Forelimb muscle (tissue), 1 donor: Measurements from ENCODE around the gene PHLDB1. TPM values are rescaled to one million over a fixed set of nuclear protein-coding genes. Genes with fewer than 3 reads are reported as not detected.
"Not testable (repeated sequence)": the region's sequence is repeated elsewhere in the genome, so short reads cannot be mapped to it uniquely, and the experiment has no call there.

Experiments
- DNase-seq: peaks from one replicate; pipeline ENCODE4 v3.0.0-alpha.2; 2013; ENCODE audit warnings: low read depth
- polyA plus RNA-seq: library from polyadenylated mRNA; unstranded; fragments of 120-200 nt; gene quantifications from one replicate; pipeline ENCODE4 v1.2.1, GENCODE V29; 2013; ENCODE audit not compliant: insufficient read length

PHLDB1 gene
- polyA plus RNA-seq = 90.6 TPM

DNA sequence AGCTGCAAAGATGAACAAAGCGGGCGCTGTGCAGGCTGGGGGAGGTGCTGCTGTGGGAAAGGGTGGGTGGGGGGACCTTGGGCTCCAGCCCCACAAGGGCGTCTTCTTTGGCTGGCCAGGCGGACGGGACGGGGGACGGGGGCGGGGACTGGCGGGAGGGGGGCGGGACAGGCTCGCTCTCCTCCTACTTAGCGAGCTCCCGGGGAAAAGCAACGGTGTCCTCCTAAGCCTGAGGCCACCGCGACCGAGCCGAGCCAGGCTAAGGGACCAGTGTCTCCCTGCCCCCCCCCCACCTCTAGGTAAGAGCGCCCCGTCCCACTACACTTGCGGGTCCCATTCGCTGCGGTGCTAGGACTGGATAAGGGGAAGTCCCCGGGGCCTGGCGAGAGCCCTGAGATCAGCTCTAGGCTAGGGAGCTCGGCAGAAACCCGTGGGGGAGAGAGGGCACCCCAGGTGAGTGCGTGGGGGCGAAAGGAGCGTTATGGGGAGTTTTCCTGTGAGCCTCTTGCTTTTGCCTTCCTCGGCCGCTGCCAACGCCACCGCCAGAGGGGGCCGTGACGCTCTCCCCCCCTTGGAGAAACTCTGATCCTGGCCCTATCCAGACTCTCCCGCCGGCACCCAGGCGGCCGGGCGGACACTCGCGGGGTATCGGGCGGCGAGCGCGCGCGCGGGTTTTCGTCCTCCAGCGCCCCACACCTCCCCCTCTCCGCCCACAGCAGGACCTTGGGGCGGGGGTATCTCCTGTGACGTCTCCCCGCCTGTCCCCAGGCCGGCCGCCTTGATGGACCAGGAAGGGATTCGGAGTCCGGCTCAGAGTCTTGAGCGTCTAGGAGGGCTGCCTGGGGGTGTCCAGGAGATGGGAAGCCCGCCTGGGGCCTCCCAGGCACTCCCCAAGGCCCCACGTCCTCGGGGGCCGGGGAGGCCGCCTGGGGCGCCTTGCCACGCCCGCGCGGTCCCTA is at the start of gene PHLDB1:
PHLDB1 (plus strand) TSS at position 215 of the 959 bp plus-strand sequence. CDS start 6,222 bp downstream, outside the sequence.
- DNase-seq = no peak

DNA sequence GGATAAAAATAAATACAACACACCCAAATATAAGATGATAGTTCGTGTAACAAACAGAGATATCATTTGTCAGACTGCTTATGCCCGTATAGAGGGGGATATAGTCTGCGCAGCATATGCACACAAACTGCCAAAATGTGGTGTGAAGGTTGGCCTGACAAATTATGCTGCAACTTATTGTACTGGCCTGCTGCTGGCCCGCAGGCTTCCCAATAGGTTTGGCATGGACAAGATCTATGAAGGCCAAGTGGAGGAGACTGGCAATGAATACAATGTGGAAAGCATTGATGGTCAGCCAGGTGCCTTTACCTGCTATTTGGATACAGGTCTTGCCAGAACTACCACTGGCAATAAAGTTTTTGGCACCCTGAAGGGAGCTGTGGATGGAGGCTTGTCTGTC is 46.6 kb upstream of the PHLDB1 start:
- DNase-seq = no peak

DNA sequence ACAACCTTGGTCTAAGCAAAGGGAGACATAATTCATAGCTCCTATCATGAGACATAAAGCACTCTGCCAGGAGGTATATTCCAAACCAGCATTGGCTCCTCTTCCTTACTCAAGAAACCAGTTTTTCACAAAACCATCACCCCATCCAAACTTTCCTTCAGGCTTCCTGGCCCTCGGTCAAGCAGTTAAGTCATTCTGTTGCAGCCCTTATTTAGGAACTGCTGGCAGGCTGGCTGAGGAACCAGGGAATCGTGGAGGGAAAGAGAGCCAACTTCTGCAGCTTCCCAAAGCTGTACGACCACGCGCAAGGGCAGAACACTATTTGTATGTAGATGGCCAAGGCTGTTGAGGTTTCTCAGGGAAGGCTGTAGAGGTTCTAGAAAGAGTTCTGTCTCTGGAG is 42.4 kb upstream of the PHLDB1 start:
- DNase-seq = no peak

GRCh38 chr11:118569670-118570069 is 37.7 kb upstream of the PHLDB1 start:
- DNase-seq = no peak

GRCh38 chr11:118570787-118571186 is 36.6 kb upstream of the PHLDB1 start:
- no peak for DNase-seq

GRCh38 chr11:118571701-118572060 is 35.7 kb upstream of the PHLDB1 start:
- not testable (repeated sequence) for DNase-seq

- DNase-seq = no peak
Measured at GRCh38 chr11:118572061-118572980, 35.1 kb upstream of the PHLDB1 start, which contains the start of gene ARCN1. Gene ARCN1, plus strand, starts transcription at chr11:118572409. Its CDS starts 139 bp downstream, at chr11:118572548.

- no peak for DNase-seq
Measured at GRCh38 chr11:118572981-118573550, 34.3 kb upstream of the PHLDB1 start.

DNA sequence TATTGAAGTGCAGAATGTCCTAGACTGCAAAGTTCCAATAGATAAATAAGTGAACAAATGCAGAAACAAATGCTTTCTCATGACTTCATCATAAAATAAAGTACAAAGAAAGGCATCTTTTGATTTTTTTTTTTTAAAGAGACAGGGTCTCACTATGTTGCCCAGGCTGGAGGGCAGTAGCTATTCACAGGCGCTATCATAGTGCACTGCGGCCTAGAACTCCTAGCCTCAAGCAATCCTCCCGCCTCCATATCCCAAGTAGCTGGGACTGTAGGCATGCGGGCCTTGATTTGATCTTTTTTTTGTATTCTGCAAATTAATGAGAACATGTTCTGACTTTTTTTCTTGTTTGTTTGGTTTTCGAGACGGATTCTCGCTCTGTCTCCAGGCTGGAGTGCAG is 32.8 kb upstream of the PHLDB1 start:
- DNase-seq = no peak

DNA sequence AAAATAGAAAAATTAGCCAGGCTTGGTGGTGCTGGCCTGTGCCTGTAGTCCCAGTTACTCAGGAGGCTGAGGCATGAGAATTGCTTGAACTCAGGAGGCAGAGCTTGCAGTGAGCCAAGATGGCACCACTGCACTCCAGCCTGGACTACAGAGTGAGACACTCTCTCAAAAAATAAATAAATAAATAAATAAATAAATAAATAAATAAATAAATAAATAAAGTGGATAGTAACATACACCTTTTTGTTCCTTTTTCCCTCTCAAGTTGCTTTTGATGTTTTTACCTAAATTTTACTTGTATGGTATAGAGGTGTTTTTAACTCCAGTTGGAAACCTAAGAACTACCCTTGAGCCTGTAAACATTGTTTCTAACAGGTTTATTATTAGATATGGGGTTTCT is 29.4 kb upstream of the PHLDB1 start:
- DNase-seq = not testable (repeated sequence)

GRCh38 chr11:118581057-118581456 is 26.4 kb upstream of the PHLDB1 start:
- DNase-seq = no peak

DNA sequence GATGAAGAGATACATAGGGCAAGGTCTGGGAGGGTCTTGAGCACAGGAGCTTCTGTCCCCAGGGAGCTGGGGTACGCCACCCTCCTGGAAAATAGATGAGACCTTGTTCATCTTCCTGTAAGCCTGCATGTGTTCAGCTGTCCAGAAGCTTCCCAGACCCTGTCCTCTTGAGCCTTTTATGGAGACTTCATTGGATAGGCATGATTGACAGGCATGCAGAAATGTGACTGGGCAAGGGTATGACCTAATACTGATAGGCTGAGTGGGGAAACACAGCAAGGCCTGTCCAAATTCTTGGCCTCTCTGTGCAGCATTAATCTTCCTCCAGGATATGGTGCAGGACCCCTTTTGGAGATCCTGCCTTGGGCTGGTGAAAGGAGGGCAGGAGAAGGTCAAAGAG is 19.5 kb upstream of the PHLDB1 start:
- no peak for DNase-seq

DNA sequence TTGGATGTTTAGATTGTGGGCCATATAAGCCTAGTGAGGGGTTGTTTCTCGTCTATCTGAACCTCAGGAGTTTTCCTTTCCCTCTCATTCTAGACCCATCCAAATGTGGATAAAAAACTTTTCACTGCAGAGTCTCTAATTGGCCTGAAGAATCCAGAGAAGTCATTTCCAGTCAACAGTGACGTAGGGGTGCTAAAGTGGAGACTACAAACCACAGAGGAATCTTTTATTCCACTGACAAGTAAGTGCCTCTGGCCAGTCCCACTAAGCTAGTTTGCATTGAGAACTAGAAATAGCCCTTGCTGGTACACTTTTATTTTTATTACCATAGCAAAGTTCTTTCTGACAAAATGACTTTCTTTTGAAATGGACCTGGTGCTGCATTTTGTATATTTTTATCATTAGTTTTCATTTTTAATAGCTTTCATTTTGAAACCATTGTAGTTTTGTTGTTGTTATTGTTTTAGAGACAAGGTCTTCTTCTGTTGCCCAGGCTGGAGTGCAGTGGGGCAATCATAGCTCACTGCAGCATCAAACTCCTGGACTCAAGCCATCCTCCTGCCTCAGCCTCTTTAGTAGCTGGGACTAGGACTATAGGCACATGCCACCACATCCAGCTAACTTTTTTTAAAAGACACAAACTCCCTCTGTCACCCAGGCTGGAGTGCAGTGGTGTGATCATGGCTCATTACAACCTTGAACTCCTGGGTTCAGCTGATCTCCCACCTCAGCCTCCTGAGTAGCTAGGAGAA is 14.6 kb upstream of the PHLDB1 start:
- DNase-seq = no peak

DNA sequence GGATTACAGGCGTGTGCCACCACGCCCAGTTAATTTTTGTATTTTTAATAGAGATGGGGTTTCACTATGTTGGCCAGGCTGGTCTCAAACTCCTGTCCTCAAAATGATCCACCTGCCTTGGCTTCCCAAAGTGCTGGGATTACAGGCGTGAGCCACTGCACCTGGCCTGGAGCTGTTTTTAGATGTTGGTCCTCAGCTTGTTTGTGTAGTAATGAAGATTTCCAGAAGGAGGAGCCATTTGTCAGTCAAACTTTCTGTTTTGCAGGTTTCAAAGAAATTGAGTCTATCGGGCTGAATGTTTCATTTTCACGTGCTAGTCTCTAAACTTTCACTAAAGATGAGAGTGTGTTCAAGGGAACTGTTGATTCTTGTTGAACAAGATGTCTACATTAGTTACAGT is 12.4 kb upstream of the PHLDB1 start:
- not testable (repeated sequence) for DNase-seq

- no peak for DNase-seq
Measured at GRCh38 chr11:118596224-118597146, 10.9 kb upstream of the PHLDB1 start.

GRCh38 chr11:118597556-118597955 is 9.9 kb upstream of the PHLDB1 start:
- no peak for DNase-seq

DNA sequence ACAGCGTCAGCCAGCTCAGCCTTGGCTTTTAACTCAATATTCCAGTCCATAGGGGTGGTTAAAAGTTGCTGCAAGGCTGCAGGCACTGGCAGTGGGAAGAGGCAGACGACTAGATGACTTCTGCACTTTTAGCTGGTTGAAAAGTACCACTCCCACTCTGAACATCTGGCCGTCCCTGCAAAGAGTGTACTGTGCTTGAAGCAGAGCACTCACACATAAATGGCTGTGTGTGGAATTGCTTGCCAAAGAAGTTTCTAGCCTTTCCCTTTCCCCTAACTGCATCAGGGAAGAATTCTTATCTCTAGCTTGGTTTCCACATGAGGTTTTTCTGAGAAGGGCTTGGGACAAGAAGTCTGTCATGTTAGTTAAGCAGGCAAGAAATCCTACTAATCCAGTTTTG is 5.1 kb upstream of the PHLDB1 start:
- no peak for DNase-seq

GRCh38 chr11:118603709-118604108 is 3.7 kb upstream of the PHLDB1 start:
- not testable (repeated sequence) for DNase-seq

- no peak for DNase-seq
Measured at GRCh38 chr11:118604566-118604965, 2.8 kb upstream of the PHLDB1 start.
